ENCODE measurements around the gene MKKS.
"Not testable (repeated sequence)": the region's sequence is repeated elsewhere in the genome, so short reads cannot be mapped to it uniquely, and the experiment has no call there.

The MKKS gene

GRCh38 chr20:10448270-10449156 is 14.5 kb upstream of the MKKS start:
- DNase-seq (ENCODE audit: low read depth), result no peak

DNA sequence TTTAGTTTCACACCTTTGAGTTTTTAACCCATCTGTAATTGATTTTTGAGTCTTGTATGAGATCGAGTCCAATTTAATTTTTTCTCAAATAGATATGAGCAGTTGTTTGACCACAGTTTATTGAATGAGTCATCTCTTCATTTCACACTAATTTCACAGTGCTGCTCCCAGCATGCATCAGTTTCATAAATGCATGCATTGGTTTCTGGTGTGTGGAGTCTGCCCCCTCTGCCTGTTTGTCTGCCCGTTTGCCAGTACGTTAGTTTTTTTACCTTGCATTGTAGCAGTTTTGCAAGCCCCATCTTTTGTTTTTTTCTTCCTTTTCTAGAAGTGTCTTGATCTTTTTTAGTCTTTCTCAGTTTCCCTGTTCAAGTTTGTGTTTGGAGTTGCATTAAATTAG is 13.0 kb upstream of the MKKS start:
- peak; percentile 27 for DNase-seq (ENCODE audit: low read depth)

DNA sequence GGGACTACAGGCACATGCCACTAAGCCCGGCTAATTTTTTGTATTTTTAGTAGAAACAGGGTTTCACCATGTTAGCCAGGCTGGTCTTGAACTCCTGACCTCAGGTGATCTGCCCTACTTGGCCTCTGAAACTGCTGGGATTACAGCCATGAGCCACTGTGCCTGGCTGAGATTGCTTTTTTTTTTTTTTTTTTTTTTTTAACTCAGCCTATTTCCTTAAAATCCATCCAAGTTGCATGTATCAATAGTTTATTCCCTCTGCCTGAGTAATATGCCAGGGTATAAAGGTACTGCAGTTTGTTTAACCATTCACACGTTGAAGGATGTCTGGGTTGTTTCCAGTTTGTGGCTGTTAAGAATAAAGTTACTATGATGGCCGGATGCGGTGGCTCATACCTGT is 11.7 kb upstream of the MKKS start:
- no peak for DNase-seq (ENCODE audit: low read depth)

GRCh38 chr20:10443936-10444335 is 9.9 kb upstream of the MKKS start:
- no peak for DNase-seq (ENCODE audit: low read depth)

DNA sequence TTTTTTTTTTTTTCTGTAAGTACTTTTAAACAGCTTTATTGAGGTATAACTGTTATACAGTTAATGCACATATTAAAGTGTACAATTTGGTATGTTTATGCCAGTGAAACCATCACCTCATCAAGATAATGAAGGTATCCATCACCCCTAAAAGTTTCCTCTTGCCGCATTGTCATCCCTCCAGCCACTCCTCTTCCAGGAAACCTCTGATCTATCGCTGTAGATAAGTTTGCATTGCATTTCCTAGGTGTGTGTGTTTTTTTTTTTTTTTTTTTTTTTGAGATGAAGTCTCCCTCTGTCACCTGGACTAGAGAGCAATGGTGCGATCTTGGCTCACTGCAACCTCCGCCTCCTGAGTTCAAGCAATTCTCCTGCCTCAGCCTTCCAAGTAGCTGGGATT is 4.2 kb upstream of the MKKS start:
- DNase-seq (ENCODE audit: low read depth), result no peak

DNA sequence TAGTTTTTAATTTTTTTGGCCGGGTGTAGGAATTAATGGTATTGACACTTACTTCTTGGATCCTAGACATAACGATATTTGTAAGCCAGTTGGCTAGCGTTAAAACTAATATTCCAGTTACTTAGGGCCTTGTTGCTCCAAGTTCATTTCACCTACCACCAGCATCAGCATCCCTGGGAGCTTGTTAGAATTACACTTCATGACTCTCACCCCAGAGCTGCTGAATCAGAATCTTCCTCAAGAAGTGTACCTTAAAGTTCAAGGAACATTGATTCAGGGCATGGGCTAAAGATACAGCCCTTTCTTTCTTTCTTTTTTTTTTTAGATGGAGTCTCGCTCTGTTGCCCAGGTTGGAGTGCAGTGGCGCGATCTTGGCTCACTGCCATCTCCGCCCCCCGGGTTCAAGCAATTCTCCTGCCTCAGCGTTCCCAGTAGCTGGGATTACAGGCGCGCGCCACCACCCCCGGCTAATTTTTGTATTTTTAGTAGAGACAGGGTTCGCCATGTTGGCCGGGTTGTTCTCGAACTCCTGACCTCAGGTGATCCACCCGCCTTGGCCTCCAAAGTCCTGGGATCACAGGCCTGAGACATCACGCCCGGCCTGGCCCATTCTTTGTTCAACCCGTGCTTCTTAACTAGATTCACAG is 2.2 kb upstream of the MKKS start:
- DNase-seq (ENCODE audit: low read depth), result no peak

- DNase-seq (ENCODE audit: low read depth), result peak; percentile 71
Observed at GRCh38 chr20:10434832-10435812, 1.1 kb upstream of the MKKS start, which contains the start of gene SLX4IP. SLX4IP (plus strand) TSS chr20:10435305; CDS start chr20:10458205, 22,900 bp downstream.

DNA sequence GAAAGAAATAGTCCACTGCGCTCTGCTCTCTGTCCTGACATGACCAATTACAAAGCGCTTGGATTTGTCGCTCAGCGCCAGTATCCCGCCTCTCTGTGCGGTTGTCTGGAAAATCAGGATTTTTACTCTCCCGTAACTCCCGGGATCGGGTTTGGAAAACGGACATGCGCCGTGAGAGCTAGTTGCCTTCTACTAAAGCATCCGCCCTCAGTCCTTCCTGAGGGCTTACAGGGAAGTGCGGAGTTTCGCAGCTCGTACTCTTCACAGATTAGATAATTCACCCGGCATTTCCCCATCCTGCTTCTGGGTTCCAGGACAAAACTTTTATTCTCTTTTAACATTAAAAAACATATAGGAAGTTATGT is 427 bp upstream of the MKKS start:
- peak; percentile 59 for DNase-seq (ENCODE audit: low read depth)

DNA sequence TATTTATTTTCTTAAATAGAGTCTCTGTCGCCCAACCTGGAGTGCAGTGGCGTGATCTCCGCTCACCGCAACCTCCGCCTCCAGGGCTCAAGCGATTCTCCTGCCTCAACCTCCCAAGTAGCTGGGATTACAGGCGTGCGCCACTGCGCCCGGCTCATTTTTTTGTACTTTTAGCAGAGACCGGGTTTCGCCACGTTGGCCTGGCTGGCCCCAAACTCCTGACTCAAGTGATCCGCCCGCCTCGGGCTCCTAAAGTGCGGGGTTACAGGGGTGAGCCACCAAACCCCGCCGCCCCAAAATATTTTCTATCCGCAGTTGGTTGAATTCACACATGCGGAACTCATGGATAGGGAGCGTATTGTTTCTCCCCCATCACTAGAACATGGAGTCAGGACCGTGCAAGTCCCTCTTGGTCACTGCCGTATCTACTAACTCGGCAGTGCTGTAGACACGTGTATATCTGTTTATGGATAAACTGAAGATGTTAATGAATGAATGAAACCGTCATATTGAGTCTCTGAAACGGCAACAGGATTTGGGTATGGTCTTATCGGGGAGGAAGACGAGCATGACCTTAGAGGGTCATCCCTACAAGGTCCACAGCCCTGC is 904 bp downstream of the MKKS start:
- no peak for DNase-seq (ENCODE audit: low read depth)

DNA sequence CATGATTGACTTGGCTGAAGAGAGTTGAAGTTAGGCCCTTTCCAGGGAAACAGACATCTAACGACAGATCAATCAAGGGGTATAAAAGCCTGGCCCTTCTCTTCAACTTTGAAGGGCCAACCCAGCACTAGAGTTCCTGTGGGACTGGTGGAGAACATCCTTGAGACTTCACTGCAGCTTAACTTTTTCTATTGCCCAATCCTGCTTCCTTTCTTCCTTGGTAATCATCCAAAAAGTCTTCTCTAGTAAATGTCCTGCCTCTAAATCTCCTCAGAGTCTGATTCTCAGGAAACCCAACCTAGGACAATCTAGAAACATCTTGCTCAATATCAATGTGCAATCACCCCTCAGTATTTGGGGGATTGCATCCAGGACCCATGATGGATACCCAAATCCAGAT is 1.9 kb downstream of the MKKS start:
- no peak for DNase-seq (ENCODE audit: low read depth)

DNA sequence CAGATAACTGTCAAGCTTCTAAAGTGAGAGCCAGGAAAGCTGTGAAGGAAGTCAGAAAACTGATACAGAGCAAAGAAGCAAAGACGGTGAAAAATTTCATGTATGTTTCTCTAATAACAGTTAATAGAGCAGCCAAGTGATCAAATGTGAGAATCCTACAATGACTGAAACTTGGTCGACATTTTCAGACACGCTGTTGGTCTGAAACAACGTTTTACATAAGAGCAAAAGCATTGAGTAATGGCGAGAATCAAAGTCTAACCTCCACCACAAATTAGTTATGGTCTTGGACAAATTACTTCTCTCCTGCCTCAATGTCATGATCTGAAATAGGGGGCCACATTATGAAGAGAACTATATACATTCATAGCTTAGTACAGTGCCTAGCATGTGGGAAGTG is 3.3 kb downstream of the MKKS start:
- no peak for DNase-seq (ENCODE audit: low read depth)

DNA sequence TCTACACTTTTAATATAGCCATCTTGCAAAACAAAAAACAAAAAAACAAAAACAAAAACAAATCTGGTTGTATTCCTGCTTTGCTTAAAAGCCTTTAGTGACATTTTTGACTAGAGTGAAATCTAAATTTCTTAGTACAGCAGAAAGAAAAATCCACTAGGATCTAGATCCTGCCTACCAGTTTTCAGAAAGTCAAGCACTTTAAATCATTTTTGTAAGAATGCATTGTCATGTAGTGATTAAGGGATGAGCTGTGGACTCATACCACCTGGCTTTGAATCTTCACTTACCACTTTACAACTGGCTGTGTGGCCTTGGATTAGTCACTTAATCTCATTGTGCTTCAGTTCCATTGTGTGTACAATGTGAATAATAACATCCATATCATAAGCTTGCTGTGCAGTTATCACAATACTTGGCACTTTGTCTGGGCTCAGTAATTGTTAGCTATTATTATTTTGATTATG is 4.0 kb downstream of the MKKS start:
- DNase-seq (ENCODE audit: low read depth), result no peak

DNA sequence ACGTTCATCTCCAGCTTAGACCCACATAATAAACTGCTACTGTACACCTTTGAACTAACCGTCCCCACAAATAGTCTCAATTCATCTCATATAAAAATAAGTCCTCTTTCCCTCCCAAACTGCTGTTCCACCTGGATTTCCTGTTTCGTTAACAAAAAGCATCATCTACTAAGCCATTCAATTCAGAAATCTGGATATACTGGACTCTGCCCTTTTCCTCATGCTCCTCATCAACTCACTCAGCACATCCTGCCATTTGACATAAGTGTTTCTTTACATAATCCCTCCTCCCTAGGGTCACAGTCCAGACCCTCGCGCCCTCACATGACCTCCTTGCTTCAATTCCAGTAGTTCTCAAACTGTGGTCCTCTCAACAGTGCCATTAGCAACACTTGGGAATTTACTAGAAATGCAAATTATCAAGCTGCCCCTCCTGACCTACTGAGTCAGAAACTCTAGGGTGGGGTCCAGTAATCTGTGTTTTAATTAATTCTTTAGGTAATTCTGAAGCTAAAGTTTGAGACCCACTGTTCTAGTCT is 4.5 kb downstream of the MKKS start:
- no peak for DNase-seq (ENCODE audit: low read depth)

DNA sequence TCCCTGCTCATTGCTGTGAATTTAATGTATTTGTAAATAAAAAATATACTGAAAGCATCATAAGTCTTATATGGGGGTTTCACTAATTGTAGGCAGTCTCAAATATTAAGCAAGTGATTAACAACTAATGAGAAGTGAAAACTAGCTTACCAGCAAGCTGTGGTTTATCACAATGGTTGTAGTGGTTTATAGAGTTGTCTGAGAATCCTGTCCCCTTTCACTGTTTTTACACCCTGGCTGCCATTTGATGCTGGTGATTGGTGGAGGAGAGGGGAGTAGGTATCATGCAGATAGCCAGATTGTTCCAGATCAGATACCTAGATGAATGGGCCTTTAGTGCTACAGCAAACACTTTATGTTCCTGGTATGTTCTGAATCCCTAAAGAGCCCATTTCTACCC is 6.0 kb downstream of the MKKS start:
- DNase-seq (ENCODE audit: low read depth), result no peak

GRCh38 chr20:10427060-10427692 is 6.8 kb downstream of the MKKS start:
- peak; percentile 27 for DNase-seq (ENCODE audit: low read depth)

GRCh38 chr20:10423735-10424134 is 10.3 kb downstream of the MKKS start:
- DNase-seq (ENCODE audit: low read depth), result no peak

DNA sequence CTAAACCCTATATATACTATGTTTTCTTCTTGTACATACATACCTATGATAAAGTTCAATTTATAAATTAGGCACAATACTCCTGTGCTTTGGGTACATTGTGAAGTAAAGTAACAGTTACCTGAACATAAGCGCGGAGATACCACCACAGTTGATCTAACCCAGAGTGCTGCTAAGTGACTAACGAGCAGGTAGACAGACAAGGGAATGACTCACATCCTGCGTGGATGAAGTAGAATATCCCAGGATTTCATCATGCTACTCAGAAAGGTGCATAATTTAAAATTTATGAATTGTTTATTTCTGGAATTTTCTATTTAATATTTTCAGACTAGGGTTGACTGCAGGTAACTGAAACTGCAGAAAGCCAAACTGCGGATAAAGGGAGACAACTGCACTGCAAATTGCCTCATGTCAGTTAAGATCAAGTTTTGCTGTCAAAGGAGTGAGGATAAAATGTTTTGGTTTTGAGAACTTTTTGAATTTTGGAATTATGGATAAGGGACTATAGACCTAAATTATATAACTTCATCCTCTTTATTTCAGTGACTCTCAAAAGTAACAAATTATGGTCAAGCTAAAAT is 14.4 kb downstream of the MKKS start:
- no peak for DNase-seq (ENCODE audit: low read depth)

DNA sequence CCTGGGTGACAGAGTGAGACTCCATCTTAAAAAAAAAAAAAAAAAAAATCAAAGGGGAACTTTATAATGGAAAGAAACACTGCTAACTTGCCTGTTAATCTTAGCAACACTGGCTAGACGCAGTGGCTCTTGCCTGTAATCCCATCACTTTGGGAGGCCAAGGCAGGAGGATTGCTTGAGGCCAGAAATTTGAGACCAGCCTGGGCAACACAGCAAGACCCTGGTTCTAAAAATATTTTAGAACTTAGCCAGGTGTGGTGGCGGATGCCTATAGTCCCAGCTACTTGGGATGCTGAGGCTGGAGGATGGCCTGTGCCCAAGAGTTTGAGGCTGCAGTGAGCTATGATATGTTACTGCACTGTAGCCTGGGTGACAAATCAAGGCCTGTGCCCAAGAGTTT is 16.8 kb downstream of the MKKS start:
- DNase-seq (ENCODE audit: low read depth), result not testable (repeated sequence)

- DNase-seq (ENCODE audit: low read depth), result no peak
Observed at GRCh38 chr20:10415013-10415650, 18.9 kb downstream of the MKKS start.

Measured in stimulated activated CD8-positive, alpha-beta memory T cell treated with anti-CD3 and anti-CD28 coated beads, Interleukin-12 subunit alpha, Interleukin-12 subunit beta, amount 100 ng/mL, for 1 hour (primary cell).